Posterior cingulate gyrus (tissue), 11 donors: ENCODE measurements around the gene NFE2L3.

ENCODE experiments used
- DNase-seq, 10 donors: peaks; one replicate each; pipeline versions ENCODE4 v3.0.0 to v3.0.0-alpha.2; 2020 to 2021; ENCODE audit warnings: mixed read lengths in 3 of 10
- intact Hi-C: fragments of 100-400 bp; cut with DNase I; formaldehyde crosslinking; loops from one replicate; pipeline ENCODE4 v1.15.1; 2023

The NFE2L3 gene

DNA sequence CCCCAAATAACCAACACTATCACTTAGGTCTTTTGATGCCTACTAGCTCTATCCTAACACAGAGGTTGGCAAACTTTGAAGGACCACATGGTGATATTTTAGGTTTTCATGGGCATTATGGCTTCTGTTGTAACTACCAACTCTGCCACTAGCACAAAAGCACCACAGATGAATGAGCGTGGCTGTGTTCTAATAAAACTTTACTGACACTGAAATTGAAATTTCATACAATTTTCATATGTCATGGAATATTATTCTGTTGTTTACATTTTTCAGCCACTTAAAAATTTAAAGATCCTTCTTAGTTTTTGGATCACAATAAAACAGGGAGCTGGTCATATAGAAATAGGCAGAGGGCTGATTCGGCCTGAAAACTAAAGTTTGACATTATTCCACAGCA, 76.0 kb downstream of the NFE2L3 start:
- intact Hi-C loops = no loop called here
- no peak for DNase-seq

DNA sequence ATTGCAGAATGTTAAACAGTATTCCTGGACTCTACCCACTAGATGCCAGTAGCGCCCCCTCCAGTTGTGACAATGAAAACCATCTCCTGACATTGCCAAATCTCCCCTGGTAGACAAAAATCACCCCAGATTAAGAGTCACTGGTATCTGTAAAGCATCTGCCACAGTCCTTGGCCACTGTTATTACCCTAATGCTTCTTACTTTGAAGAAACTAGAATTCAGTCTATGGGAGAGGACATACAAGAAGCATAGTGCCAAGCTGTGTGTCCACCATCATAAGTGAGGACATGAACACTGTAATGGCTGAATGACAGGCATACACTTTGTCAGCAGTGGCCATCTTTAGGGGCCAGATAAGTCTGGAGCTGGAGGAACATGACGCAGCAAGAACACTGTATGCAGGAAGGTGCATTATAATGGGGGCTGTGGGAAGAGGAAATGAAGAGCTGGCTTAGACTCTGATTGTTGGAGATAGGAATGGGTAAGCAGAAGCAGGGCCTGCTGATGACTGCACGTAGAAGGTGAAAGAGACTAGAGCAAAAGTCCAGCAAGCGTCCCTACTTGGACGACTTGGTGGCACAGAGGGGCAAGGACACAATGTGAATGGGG, 82.0 kb downstream of the NFE2L3 start:
- intact Hi-C loops = no loop called here
- DNase-seq = no peak
